HG02884 (cell line): ENCODE data around the gene NLRP10.

Source experiments
- ATAC-seq: cut with Tn5 transposase; IDR thresholded peaks from one replicate; pipeline ENCODE4 v1.9.1; 2021; ENCODE audit warnings: mild to moderate bottlenecking, moderate library complexity; ENCODE audit not compliant: unreplicated experiment

The NLRP10 gene

GRCh38 chr11:7974668-7975067, 9.4 kb upstream of the NLRP10 start:
- ATAC-seq = no peak

- ATAC-seq = no peak
These were observed 7.8 kb upstream of the NLRP10 start for GRCh38 chr11:7973011-7973410.

GRCh38 chr11:7971846-7972245, 6.6 kb upstream of the NLRP10 start:
- no peak for ATAC-seq

- ATAC-seq = no peak
These were observed 4.8 kb upstream of the NLRP10 start for GRCh38 chr11:7969756-7970646.

GRCh38 chr11:7968686-7969085, 3.4 kb upstream of the NLRP10 start:
- no peak for ATAC-seq

GRCh38 chr11:7967826-7968225, 2.6 kb upstream of the NLRP10 start:
- no peak for ATAC-seq

GRCh38 chr11:7967097-7967496, 1.9 kb upstream of the NLRP10 start:
- no peak for ATAC-seq

- no peak for ATAC-seq
These were observed 374 bp downstream of the NLRP10 start for GRCh38 chr11:7964873-7965272.

GRCh38 chr11:7964261-7964660, 986 bp downstream of the NLRP10 start:
- no peak for ATAC-seq

- ATAC-seq = no peak
These were observed 10.1 kb downstream of the NLRP10 start for GRCh38 chr11:7955191-7955590.

- no peak for ATAC-seq
These were observed 15.3 kb downstream of the NLRP10 start for GRCh38 chr11:7949934-7950333.

GRCh38 chr11:7944123-7944522, 21.1 kb downstream of the NLRP10 start:
- ATAC-seq = no peak

GRCh38 chr11:7941608-7942007, 23.6 kb downstream of the NLRP10 start, which contains the start of gene OR10A3:
Gene OR10A3 (minus strand): TSS chr11:7941708. CDS start chr11:7939520, 2,188 bp downstream.
- ATAC-seq = no peak

GRCh38 chr11:7941146-7941545, 24.1 kb downstream of the NLRP10 start:
- ATAC-seq = no peak

- ATAC-seq = no peak
These were observed 28.6 kb downstream of the NLRP10 start for GRCh38 chr11:7936615-7937014.

GRCh38 chr11:7931168-7931567, 34.1 kb downstream of the NLRP10 start, which contains the start of gene OR10A6:
Gene OR10A6 (minus strand): TSS chr11:7931268. CDS start chr11:7928662, 2,606 bp downstream.
- ATAC-seq = no peak

GRCh38 chr11:7927635-7928034, 37.6 kb downstream of the NLRP10 start:
- ATAC-seq = no peak

GRCh38 chr11:7924536-7924935, 40.7 kb downstream of the NLRP10 start:
- no peak for ATAC-seq

GRCh38 chr11:7918141-7918540, 47.1 kb downstream of the NLRP10 start:
- no peak for ATAC-seq
